Mesothelial cell of epicardium (in vitro differentiated cells): ENCODE measurements around the gene GCK. TPM values are rescaled to one million over a fixed set of nuclear protein-coding genes. Genes with fewer than 3 reads are reported as not detected.

Source experiments
- DNase-seq, 2 experiments: peaks; one replicate each; pipeline ENCODE4 v3.0.0; 2021; ENCODE audit warnings: low spot score in 2 of 2; ENCODE audit not compliant: unreplicated experiment in 2 of 2
- H3K27ac Mint-ChIP-seq: 2 replicates; pipeline ENCODE4 v1.8.0; 2021; ENCODE audit warnings: mixed read lengths
- H3K27me3 Mint-ChIP-seq: 2 replicates; pipeline ENCODE4 v1.8.0; 2021; ENCODE audit warnings: low read depth, mixed read lengths
- H3K36me3 Mint-ChIP-seq: 2 replicates; pipeline ENCODE4 v1.8.0; 2021; ENCODE audit warnings: mixed read lengths
- H3K4me1 Mint-ChIP-seq: 2 replicates; pipeline ENCODE4 v1.8.0; 2021; ENCODE audit warnings: mixed read lengths
- H3K4me3 Mint-ChIP-seq: 2 replicates; pipeline ENCODE4 v1.8.0; 2021; ENCODE audit warnings: mild to moderate bottlenecking, moderate library complexity, mixed read lengths
- H3K9me3 Mint-ChIP-seq: 2 replicates; pipeline ENCODE4 v1.8.0; 2021; ENCODE audit warnings: mixed read lengths
- total RNA-seq: library from RNA; stranded (reverse); gene quantifications from 3 replicates; pipeline ENCODE4 v1.2.1, GENCODE V29; 2021
- TF ChIP-seq, protein P1 (sequence below): fragments of 200-600 bp; sonication (generic); IDR thresholded peaks from one replicate; pipeline ENCODE4 v1.5.0; 2021; ENCODE audit warnings: antibody characterized with exemption; ENCODE audit not compliant: unreplicated experiment

GCK gene
- total RNA-seq, 1 donor from 2014 or later = 1.5 TPM

DNA sequence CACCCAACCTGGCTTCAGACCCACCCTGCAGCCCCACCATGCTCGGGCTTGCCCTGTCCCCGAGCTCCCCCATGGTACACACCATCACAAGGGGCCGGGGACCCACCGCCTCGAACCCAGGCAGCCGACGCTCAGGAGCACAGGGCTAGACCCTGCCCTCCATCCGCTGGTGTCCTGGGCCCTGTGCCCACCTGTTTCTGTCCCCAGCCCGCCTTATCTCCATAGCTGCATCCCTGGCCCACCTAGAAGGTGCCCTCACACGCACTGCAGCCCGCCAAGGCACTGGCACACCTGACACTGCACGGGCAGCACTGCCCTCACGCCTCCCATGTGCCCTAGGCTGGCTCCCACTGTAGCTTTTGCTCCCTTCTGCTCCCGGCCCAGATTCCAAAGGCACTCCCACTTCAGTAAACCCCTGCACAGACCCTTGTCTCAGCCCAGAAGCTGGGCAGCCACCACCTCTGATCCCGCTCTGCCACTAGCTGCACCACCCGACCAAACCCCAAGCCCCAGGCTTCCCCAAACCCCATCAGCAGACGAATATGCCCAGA lies 28.7 kb upstream of the GCK start:
- H3K4me3 Mint-ChIP-seq = peak overlapping the region; percentile 8
- H3K36me3 Mint-ChIP-seq = no peaks in the 10 kb centered on the region
- TF ChIP-seq, protein P1, sequence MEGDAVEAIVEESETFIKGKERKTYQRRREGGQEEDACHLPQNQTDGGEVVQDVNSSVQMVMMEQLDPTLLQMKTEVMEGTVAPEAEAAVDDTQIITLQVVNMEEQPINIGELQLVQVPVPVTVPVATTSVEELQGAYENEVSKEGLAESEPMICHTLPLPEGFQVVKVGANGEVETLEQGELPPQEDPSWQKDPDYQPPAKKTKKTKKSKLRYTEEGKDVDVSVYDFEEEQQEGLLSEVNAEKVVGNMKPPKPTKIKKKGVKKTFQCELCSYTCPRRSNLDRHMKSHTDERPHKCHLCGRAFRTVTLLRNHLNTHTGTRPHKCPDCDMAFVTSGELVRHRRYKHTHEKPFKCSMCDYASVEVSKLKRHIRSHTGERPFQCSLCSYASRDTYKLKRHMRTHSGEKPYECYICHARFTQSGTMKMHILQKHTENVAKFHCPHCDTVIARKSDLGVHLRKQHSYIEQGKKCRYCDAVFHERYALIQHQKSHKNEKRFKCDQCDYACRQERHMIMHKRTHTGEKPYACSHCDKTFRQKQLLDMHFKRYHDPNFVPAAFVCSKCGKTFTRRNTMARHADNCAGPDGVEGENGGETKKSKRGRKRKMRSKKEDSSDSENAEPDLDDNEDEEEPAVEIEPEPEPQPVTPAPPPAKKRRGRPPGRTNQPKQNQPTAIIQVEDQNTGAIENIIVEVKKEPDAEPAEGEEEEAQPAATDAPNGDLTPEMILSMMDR = no peak
- H3K4me1 Mint-ChIP-seq = peaks cover 10% of the 10 kb centered on the region
- H3K27ac Mint-ChIP-seq = peak overlapping the region; percentile 31
- no peaks in the 10 kb centered on the region for H3K9me3 Mint-ChIP-seq
- H3K27me3 Mint-ChIP-seq = no peaks in the 10 kb centered on the region
- DNase-seq = peak in 1 of 2 experiments; percentile 15

DNA sequence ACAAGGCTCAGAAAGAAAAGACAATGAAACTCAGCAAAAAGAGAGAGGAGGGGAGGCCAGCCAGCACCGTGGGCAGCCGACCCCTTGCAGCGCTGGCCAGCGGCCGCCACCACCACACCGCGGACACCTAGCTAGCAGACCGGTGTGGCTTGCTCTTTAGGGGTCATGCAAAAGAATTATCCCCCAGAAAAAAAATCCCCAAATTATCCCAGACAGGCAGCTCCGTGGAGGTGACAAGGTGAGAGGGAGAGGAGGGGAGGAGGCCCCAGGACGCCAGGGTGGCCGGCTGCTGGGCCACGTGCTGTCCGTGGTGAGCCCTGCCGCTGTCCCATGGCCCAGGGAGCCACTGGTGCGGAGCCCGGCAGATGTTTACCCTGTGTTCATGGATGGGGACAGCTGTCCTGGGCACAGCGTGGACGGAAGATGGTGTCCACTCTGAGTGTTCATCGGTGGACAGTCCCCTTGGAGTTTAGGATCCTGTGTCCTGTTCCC lies 28.0 kb upstream of the GCK start:
- H3K36me3 Mint-ChIP-seq = no peaks in the 10 kb centered on the region
- no peak overlapping the region for H3K27ac Mint-ChIP-seq
- H3K4me3 Mint-ChIP-seq = no peak overlapping the region
- TF ChIP-seq, protein P1 = no peak
- H3K27me3 Mint-ChIP-seq = no peaks in the 10 kb centered on the region
- H3K9me3 Mint-ChIP-seq = no peaks in the 10 kb centered on the region
- DNase-seq = no peak
- H3K4me1 Mint-ChIP-seq = peaks cover 10% of the 10 kb centered on the region

DNA sequence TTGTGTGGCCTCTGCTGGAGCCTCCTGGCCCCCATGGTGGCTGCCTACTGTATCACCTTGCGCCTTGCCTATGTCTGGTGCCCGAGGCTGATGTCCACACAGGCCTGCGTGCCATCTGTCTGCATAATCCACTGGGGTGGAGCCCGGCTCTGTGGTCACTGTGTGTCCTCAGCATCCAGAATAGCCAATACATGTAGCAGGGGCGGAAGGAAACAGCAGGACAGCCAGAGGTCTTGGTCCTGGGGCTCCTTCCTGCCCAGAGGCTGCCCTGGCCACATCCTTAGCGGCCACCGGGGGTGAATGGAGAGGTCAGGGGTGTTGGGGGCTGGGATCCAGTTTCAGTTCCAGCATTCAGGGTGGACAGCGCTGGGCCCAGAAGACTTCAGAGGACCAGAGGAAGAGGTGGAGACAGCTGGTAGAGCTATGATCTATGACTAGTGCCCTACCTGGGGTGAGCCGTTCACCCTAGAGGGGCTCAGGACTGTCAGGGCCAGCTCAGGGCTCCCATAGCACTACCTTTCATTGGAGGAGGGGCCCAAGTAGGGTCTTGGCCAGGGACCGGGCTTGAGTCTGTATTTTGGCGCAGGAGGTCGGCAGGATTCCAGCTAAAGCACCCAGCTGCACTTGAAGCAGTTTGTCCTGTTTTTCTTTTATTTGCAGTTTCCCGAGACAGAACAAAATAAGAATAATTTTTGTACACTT lies 27.4 kb upstream of the GCK start:
- H3K9me3 Mint-ChIP-seq = no peaks in the 10 kb centered on the region
- DNase-seq = peak in 1 of 2 experiments; percentile 10
- H3K4me3 Mint-ChIP-seq = no peak overlapping the region
- H3K27me3 Mint-ChIP-seq = no peaks in the 10 kb centered on the region
- TF ChIP-seq, protein P1 = no peak
- no peaks in the 10 kb centered on the region for H3K36me3 Mint-ChIP-seq
- no peak overlapping the region for H3K27ac Mint-ChIP-seq
- peaks cover 10% of the 10 kb centered on the region for H3K4me1 Mint-ChIP-seq

DNA sequence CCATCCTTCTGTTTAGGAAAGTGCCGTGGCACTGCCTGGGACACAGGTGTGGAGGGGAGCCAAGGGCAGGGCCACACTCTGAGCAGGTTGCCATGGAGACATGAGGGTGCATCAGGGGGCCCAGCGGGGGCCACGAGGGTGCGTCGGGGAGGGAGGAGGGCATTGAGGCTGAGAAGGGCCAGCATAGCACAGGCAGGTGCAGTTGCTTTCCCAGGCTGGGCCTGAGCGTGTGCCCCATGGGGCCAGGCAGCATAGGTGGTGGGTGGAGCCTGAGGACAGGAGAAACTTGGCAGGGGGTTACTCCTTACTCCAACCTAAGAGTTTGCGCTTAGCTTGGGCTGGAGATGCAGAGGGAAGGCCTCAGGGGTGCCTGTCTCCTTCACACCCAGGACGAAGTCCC lies 26.8 kb upstream of the GCK start:
- H3K36me3 Mint-ChIP-seq = no peaks in the 10 kb centered on the region

DNA sequence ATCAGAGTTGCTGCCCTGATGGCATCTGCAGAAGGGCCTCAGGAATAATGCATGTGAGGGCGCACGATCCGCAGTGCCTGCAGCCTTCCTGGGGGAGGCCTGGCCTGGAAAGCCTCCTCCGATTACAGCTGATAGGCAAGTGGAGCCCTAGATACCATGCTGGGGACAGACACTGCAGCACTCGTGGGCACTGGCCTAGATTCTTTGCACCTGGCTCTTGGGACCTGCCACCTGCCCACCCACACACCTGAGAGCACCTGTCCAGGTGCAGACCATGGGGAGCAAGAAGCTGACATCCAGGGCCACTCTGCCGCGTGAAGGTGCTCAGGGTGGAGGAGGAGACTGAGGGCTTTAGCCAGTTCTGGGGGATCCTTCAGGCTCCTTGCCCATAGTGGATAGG lies 26.3 kb upstream of the GCK start:
- H3K9me3 Mint-ChIP-seq = no peaks in the 10 kb centered on the region
- H3K27ac Mint-ChIP-seq = no peak overlapping the region
- H3K4me1 Mint-ChIP-seq = peaks cover 10% of the 10 kb centered on the region
- no peak overlapping the region for H3K4me3 Mint-ChIP-seq
- no peaks in the 10 kb centered on the region for H3K36me3 Mint-ChIP-seq
- peak in 1 of 2 experiments; percentile 9 for DNase-seq
- TF ChIP-seq, protein P1 = no peak
- H3K27me3 Mint-ChIP-seq = no peaks in the 10 kb centered on the region

More for the DNA sequence above, 26.8 kb upstream of the GCK start:
- Mint-ChIP-seq H3K4me3 (no peak overlapping the region), H3K4me1 (peaks cover 10% of the 10 kb centered on the region), H3K27me3 (no peaks in the 10 kb centered on the region), H3K27ac (no peak overlapping the region), H3K9me3 (no peaks in the 10 kb centered on the region)
- DNase-seq = peak in 1 of 2 experiments; percentile 10
- TF ChIP-seq, protein P1 = no peak
